IMR-90 (cell line): ENCODE results near the gene TOP3B.

Experiments used
- CEBPB ChIP-seq: IDR thresholded peaks from 2 replicates; pipeline ENCODE4 v1.6.1; 2012; ENCODE audit warnings: low read depth, low read length, improper control_type of control experiment
- CTCF ChIP-seq: conservative IDR thresholded peaks from 2 replicates; pipeline ENCODE4 v1.5.1; 2012; ENCODE audit warnings: mild to moderate bottlenecking, low read depth, low read length, improper control_type of control experiment
- MAZ ChIP-seq: IDR thresholded peaks from 2 replicates; pipeline ENCODE4 v1.6.1; 2012; ENCODE audit warnings: low read depth, mild to moderate bottlenecking, low read length, improper control_type of control experiment, moderate library complexity, borderline replicate concordance
- MXI1 ChIP-seq: IDR thresholded peaks from 2 replicates; pipeline ENCODE4 v1.6.1; 2012; ENCODE audit warnings: low read depth, mild to moderate bottlenecking, low read length, moderate library complexity, borderline replicate concordance
- NFE2L2 ChIP-seq: fragments of 150-350 bp; IDR thresholded peaks from 2 replicates; pipeline ENCODE4 v1.6.1; 2016; ENCODE audit warnings: low read depth, mild to moderate bottlenecking, low read length
- POLR2A ChIP-seq: IDR thresholded peaks from 2 replicates; pipeline ENCODE4 v1.6.1; 2012; ENCODE audit warnings: mild to moderate bottlenecking, low read depth, low read length
- RCOR1 ChIP-seq: IDR thresholded peaks from 2 replicates; pipeline ENCODE4 v1.6.1; 2012; ENCODE audit warnings: mild to moderate bottlenecking, low read length, improper control_type of control experiment; ENCODE audit not compliant: insufficient replicate concordance
- RFX5 ChIP-seq: IDR thresholded peaks from 2 replicates; pipeline ENCODE4 v1.8.0; 2012; ENCODE audit warnings: low read depth, mild to moderate bottlenecking, low read length, moderate library complexity

GRCh38 chr22:21971858-21972275, 10.7 kb downstream of the TOP3B start:
- TF ChIP-seq MAZ = no peak
- no peak for TF ChIP-seq RCOR1
- TF ChIP-seq CTCF = no peak
- no peak for TF ChIP-seq POLR2A
- TF ChIP-seq RFX5 = no peak
- no peak for TF ChIP-seq MXI1
- TF ChIP-seq CEBPB = no peak
- TF ChIP-seq NFE2L2 = no peak
